Testis (tissue), 3 donors: ENCODE results near the gene AQP2. TPM values are rescaled to one million over a fixed set of nuclear protein-coding genes. Genes with fewer than 3 reads are reported as not detected.

Experiments
- DNase-seq: peaks from one replicate; pipeline ENCODE4 v3.0.0-alpha.2; 2019
- H3K27ac ChIP-seq, 2 donors: fragments of 200-600 bp; sonication (generic); one replicate each; pipeline ENCODE4 v1.5.1; 2019
- H3K27me3 ChIP-seq: fragments of 200-600 bp; sonication (generic); one replicate; pipeline ENCODE4 v1.5.1; 2019
- H3K36me3 ChIP-seq: fragments of 200-600 bp; sonication (generic); one replicate; pipeline ENCODE4 v1.5.1; 2017; ENCODE audit warnings: low read depth; ENCODE audit errors: missing control alignments
- H3K4me1 ChIP-seq: fragments of 200-600 bp; sonication (generic); one replicate; pipeline ENCODE4 v1.5.1; 2019
- H3K4me3 ChIP-seq, 2 donors: fragments of 200-600 bp; sonication (generic); one replicate each; pipeline ENCODE4 v1.5.1; 2017 to 2019
- H3K9me3 ChIP-seq: fragments of 200-600 bp; sonication (generic); one replicate; pipeline ENCODE4 v1.5.1; 2017
- CTCF ChIP-seq, 3 experiments: fragments of 450-650 bp in 2 of 3; fragments of 200-600 bp in 1 of 3; sonication (generic) in 1 of 3; IDR thresholded peaks; one replicate each; pipeline ENCODE4 v1.5.1; 2016 to 2019; ENCODE audit warnings: antibody characterized with exemption in 3 of 3, mild to moderate bottlenecking in 2 of 3, moderate library complexity in 1 of 3
- POLR2A ChIP-seq: fragments of 450-650 bp; IDR thresholded peaks from one replicate; pipeline ENCODE4 v1.6.1; 2017; ENCODE audit warnings: antibody characterized with exemption, mild to moderate bottlenecking, moderate library complexity
- WGBS, 2 donors: methylation state at CpG; one replicate each; pipeline ENCODE4 v1.1.5; 2018; 5-methylcytosine and 5-hydroxymethylcytosine counted together
- intact Hi-C: fragments of 100-400 bp; cut with DNase I; formaldehyde crosslinking; loops from one replicate; pipeline ENCODE4 v1.15.1; 2023; ENCODE audit warnings: low total_unique reads
- polyA plus RNA-seq: library from polyadenylated mRNA; stranded (reverse); fragments of 350-450 nt; fragmentation: Illumina TruSeq; extraction: RNeasy Lipid Tissue Mini Kit (QIAGEN cat#74804); gene quantifications from one replicate; pipeline ENCODE4 v1.2.3, GENCODE V29; 2014; ENCODE audit warnings: low read depth, low replicate concordance; ENCODE audit not compliant: insufficient read depth
- total RNA-seq, 2 donors: library from RNA; depleted of rRNA; stranded (reverse); fragments of >200 nt; gene quantifications; one replicate each; pipeline ENCODE4 v1.2.3, GENCODE V29; 2016

The AQP2 gene
- total and polyA plus RNA-seq, 3 donors from 2014 or later, result 0.79 to 1.9 (median 1.1) TPM

GRCh38 chr12:49907352-49907751, 43.2 kb upstream of the AQP2 start:
- Histone ChIP-seq H3K27me3 (no peaks in the 10 kb centered on the region), H3K9me3 (no peaks in the 10 kb centered on the region), H3K4me3 (no peak overlapping the region), H3K36me3 (no peaks in the 10 kb centered on the region), H3K27ac (no peak overlapping the region), H3K4me1 (peaks cover 6% of the 10 kb centered on the region)
- intact Hi-C loops, result no loop called here
- WGBS, 2 donors, result 87 to 92% methylated on average over 1 of the region's 1 CpG
- DNase-seq, result no peak
- TF ChIP-seq POLR2A, result no peak
- no peak for TF ChIP-seq CTCF (IDR thresholded peaks at IDR 0.05)

- TF ChIP-seq CTCF (IDR thresholded peaks at IDR 0.05) (no peak), POLR2A (no peak)
- H3K27me3 ChIP-seq, result no peaks in the 10 kb centered on the region
- H3K27ac ChIP-seq, result no peak overlapping the region
Measured at GRCh38 chr12:49909356-49909755, 41.2 kb upstream of the AQP2 start.

GRCh38 chr12:49909826-49910225, 40.7 kb upstream of the AQP2 start:
- Histone ChIP-seq H3K27ac (no peak overlapping the region), H3K4me1 (no peaks in the 10 kb centered on the region), H3K4me3 (no peak overlapping the region), H3K9me3 (no peaks in the 10 kb centered on the region), H3K27me3 (no peaks in the 10 kb centered on the region), H3K36me3 (no peaks in the 10 kb centered on the region)
- 70 to 74% methylated on average over 16 of the region's 16 CpGs for WGBS, 2 donors
- TF ChIP-seq CTCF (IDR thresholded peaks at IDR 0.05) (no peak), POLR2A (no peak)
- DNase-seq, result no peak
- intact Hi-C loops, result no loop called here

More at GRCh38 chr12:49909356-49909755, 41.2 kb upstream of the AQP2 start:
- Histone ChIP-seq H3K4me3 (no peak overlapping the region), H3K4me1 (no peaks in the 10 kb centered on the region), H3K9me3 (no peaks in the 10 kb centered on the region), H3K36me3 (no peaks in the 10 kb centered on the region)
- WGBS, 2 donors, result 92 to 99% methylated on average over 2 to 4 of the region's 4 CpGs
- DNase-seq, result no peak
- intact Hi-C loops, result no loop called here

- Histone ChIP-seq H3K36me3 (no peaks in the 10 kb centered on the region), H3K27me3 (no peaks in the 10 kb centered on the region), H3K4me3 (no peak overlapping the region), H3K27ac (no peak overlapping the region), H3K9me3 (no peaks in the 10 kb centered on the region), H3K4me1 (no peaks in the 10 kb centered on the region)
- intact Hi-C loops, result no loop called here
- DNase-seq, result no peak
- no peak for TF ChIP-seq CTCF (IDR thresholded peaks at IDR 0.05)
- no peak for TF ChIP-seq POLR2A
- 94 to 97% methylated on average over 15 of the region's 15 CpGs for WGBS, 2 donors
Measured at GRCh38 chr12:49910331-49911212, 40.0 kb upstream of the AQP2 start.

GRCh38 chr12:49911213-49911605, 39.3 kb upstream of the AQP2 start:
- TF ChIP-seq CTCF (IDR thresholded peaks at IDR 0.05) (no peak), POLR2A (no peak)
- Histone ChIP-seq H3K36me3 (no peaks in the 10 kb centered on the region), H3K27me3 (no peaks in the 10 kb centered on the region), H3K9me3 (no peaks in the 10 kb centered on the region), H3K4me1 (no peaks in the 10 kb centered on the region), H3K27ac (no peak overlapping the region), H3K4me3 (no peak overlapping the region)
- WGBS, 2 donors, result 95 to 97% methylated on average over 2 of the region's 2 CpGs
- DNase-seq, result no peak
- intact Hi-C loops, result no loop called here
